Central memory CD8-positive, alpha-beta T cell (primary cell): ENCODE data around the gene SFXN1.

Source experiments
- ATAC-seq: fragments of 150-1000 bp; cut with Tn5 transposase; replicated peaks from 2 replicates; pipeline ENCODE4 v1.10.0; 2022; ENCODE audit warnings: mild to moderate bottlenecking, moderate FRiP score, moderate number of reproducible peaks; ENCODE audit not compliant: poor library complexity, severe bottlenecking; ENCODE audit errors: extremely low read depth
- DNase-seq, 2 donors: peaks; one replicate each; pipeline ENCODE4 v3.0.0; 2021; ENCODE audit warnings: low spot score in 2 of 2
- H3K27ac Mint-ChIP-seq: one replicate; pipeline ENCODE4 v1.8.0; 2022; ENCODE audit warnings: low read depth, mild to moderate bottlenecking, moderate library complexity, mixed read lengths
- H3K27me3 Mint-ChIP-seq: one replicate; pipeline ENCODE4 v1.8.0; 2022; ENCODE audit warnings: mixed read lengths
- H3K36me3 Mint-ChIP-seq: one replicate; pipeline ENCODE4 v1.8.0; 2022; ENCODE audit warnings: mild to moderate bottlenecking, moderate library complexity, mixed read lengths; ENCODE audit not compliant: insufficient read depth
- H3K4me1 Mint-ChIP-seq: one replicate; pipeline ENCODE4 v1.8.0; 2022; ENCODE audit warnings: mixed read lengths
- H3K4me3 Mint-ChIP-seq: one replicate; pipeline ENCODE4 v1.8.0; 2022; ENCODE audit warnings: mild to moderate bottlenecking, moderate library complexity, mixed read lengths
- H3K9me3 Mint-ChIP-seq: one replicate; pipeline ENCODE4 v1.8.0; 2022; ENCODE audit warnings: mixed read lengths

The SFXN1 gene

GRCh38 chr5:175535796-175536195, 57.4 kb downstream of the SFXN1 start:
- Mint-ChIP-seq H3K27ac (no peak overlapping the region), H3K27me3 (peaks cover 9% of the 10 kb centered on the region), H3K4me1 (peaks cover 23% of the 10 kb centered on the region), H3K9me3 (no peaks in the 10 kb centered on the region), H3K4me3 (no peak overlapping the region), H3K36me3 (peaks cover 4% of the 10 kb centered on the region)
- no peak for DNase-seq
- no peak for ATAC-seq

GRCh38 chr5:175538576-175538975, 60.2 kb downstream of the SFXN1 start:
- Mint-ChIP-seq H3K36me3 (peaks cover 4% of the 10 kb centered on the region), H3K4me3 (no peak overlapping the region), H3K4me1 (peaks cover 23% of the 10 kb centered on the region), H3K9me3 (no peaks in the 10 kb centered on the region), H3K27ac (peak overlapping the region; percentile 5), H3K27me3 (peaks cover 9% of the 10 kb centered on the region)
- DNase-seq (no peak), ATAC-seq (no peak)

GRCh38 chr5:175539936-175540335, 61.6 kb downstream of the SFXN1 start:
- peaks cover 15% of the 10 kb centered on the region for H3K4me1 Mint-ChIP-seq
- H3K27me3 Mint-ChIP-seq, result peaks cover 9% of the 10 kb centered on the region
- H3K27ac Mint-ChIP-seq, result no peak overlapping the region

GRCh38 chr5:175541264-175541663, 62.9 kb downstream of the SFXN1 start:
- Mint-ChIP-seq H3K27ac (no peak overlapping the region), H3K27me3 (peaks cover 15% of the 10 kb centered on the region), H3K36me3 (no peaks in the 10 kb centered on the region), H3K9me3 (no peaks in the 10 kb centered on the region), H3K4me1 (peaks cover 8% of the 10 kb centered on the region), H3K4me3 (no peak overlapping the region)
- DNase-seq (no peak), ATAC-seq (no peak)

More at GRCh38 chr5:175539936-175540335, 61.6 kb downstream of the SFXN1 start:
- DNase-seq (no peak), ATAC-seq (no peak)
- Mint-ChIP-seq H3K36me3 (no peaks in the 10 kb centered on the region), H3K4me3 (no peak overlapping the region), H3K9me3 (no peaks in the 10 kb centered on the region)

- no peak for DNase-seq
- Mint-ChIP-seq H3K27me3 (peaks cover 26% of the 10 kb centered on the region), H3K36me3 (no peaks in the 10 kb centered on the region), H3K9me3 (no peaks in the 10 kb centered on the region), H3K27ac (no peak overlapping the region), H3K4me3 (no peak overlapping the region), H3K4me1 (peaks cover 8% of the 10 kb centered on the region)
- no peak for ATAC-seq
Observed at GRCh38 chr5:175542232-175542965, 64.0 kb downstream of the SFXN1 start.

GRCh38 chr5:175542966-175543235, 64.5 kb downstream of the SFXN1 start:
- H3K36me3 Mint-ChIP-seq, result no peaks in the 10 kb centered on the region
- no peak for ATAC-seq
- no peak for DNase-seq
- H3K27ac Mint-ChIP-seq, result no peak overlapping the region
- H3K4me3 Mint-ChIP-seq, result no peak overlapping the region
- no peaks in the 10 kb centered on the region for H3K9me3 Mint-ChIP-seq
- H3K4me1 Mint-ChIP-seq, result peaks cover 8% of the 10 kb centered on the region
- peaks cover 31% of the 10 kb centered on the region for H3K27me3 Mint-ChIP-seq

GRCh38 chr5:175544108-175544511, 65.8 kb downstream of the SFXN1 start:
- no peak overlapping the region for H3K27ac Mint-ChIP-seq

GRCh38 chr5:175544586-175544985, 66.2 kb downstream of the SFXN1 start:
- no peaks in the 10 kb centered on the region for H3K9me3 Mint-ChIP-seq

More at GRCh38 chr5:175544108-175544511, 65.8 kb downstream of the SFXN1 start:
- DNase-seq (no peak), ATAC-seq (no peak)
- Mint-ChIP-seq H3K4me1 (peaks cover 7% of the 10 kb centered on the region), H3K9me3 (no peaks in the 10 kb centered on the region), H3K27me3 (peaks cover 36% of the 10 kb centered on the region), H3K36me3 (no peaks in the 10 kb centered on the region), H3K4me3 (no peak overlapping the region)

GRCh38 chr5:175547842-175548241, 69.5 kb downstream of the SFXN1 start:
- H3K36me3 Mint-ChIP-seq, result no peaks in the 10 kb centered on the region
- peaks cover 6% of the 10 kb centered on the region for H3K4me1 Mint-ChIP-seq
- H3K9me3 Mint-ChIP-seq, result no peaks in the 10 kb centered on the region
- DNase-seq (no peak), ATAC-seq (no peak)
- no peak overlapping the region for H3K4me3 Mint-ChIP-seq
- H3K27me3 Mint-ChIP-seq, result peaks cover 67% of the 10 kb centered on the region
- no peak overlapping the region for H3K27ac Mint-ChIP-seq

More at GRCh38 chr5:175544586-175544985, 66.2 kb downstream of the SFXN1 start:
- DNase-seq (no peak), ATAC-seq (no peak)
- no peak overlapping the region for H3K4me3 Mint-ChIP-seq
- H3K27me3 Mint-ChIP-seq, result peaks cover 39% of the 10 kb centered on the region
- H3K36me3 Mint-ChIP-seq, result no peaks in the 10 kb centered on the region
- no peak overlapping the region for H3K27ac Mint-ChIP-seq
- peaks cover 6% of the 10 kb centered on the region for H3K4me1 Mint-ChIP-seq

GRCh38 chr5:175548626-175549311, 70.4 kb downstream of the SFXN1 start:
- Mint-ChIP-seq H3K9me3 (no peaks in the 10 kb centered on the region), H3K4me3 (no peak overlapping the region), H3K4me1 (peaks cover 6% of the 10 kb centered on the region), H3K36me3 (no peaks in the 10 kb centered on the region), H3K27ac (no peak overlapping the region), H3K27me3 (peaks cover 73% of the 10 kb centered on the region)
- DNase-seq, result no peak
- no peak for ATAC-seq

GRCh38 chr5:175550055-175550805, 71.9 kb downstream of the SFXN1 start:
- Mint-ChIP-seq H3K27me3 (peaks cover 87% of the 10 kb centered on the region), H3K9me3 (no peaks in the 10 kb centered on the region), H3K4me1 (peaks cover 6% of the 10 kb centered on the region), H3K27ac (no peak overlapping the region), H3K4me3 (no peak overlapping the region), H3K36me3 (no peaks in the 10 kb centered on the region)
- DNase-seq, result no peak
- ATAC-seq, result no peak

GRCh38 chr5:175551266-175551665, 72.9 kb downstream of the SFXN1 start:
- Mint-ChIP-seq H3K4me1 (peaks cover 6% of the 10 kb centered on the region), H3K36me3 (no peaks in the 10 kb centered on the region), H3K9me3 (no peaks in the 10 kb centered on the region), H3K27ac (no peak overlapping the region), H3K27me3 (peaks cover 86% of the 10 kb centered on the region), H3K4me3 (no peak overlapping the region)
- DNase-seq (no peak), ATAC-seq (no peak)

- no peak for DNase-seq
- Mint-ChIP-seq H3K36me3 (no peaks in the 10 kb centered on the region), H3K27ac (no peak overlapping the region), H3K4me1 (no peaks in the 10 kb centered on the region), H3K4me3 (no peak overlapping the region), H3K27me3 (peaks cover 62% of the 10 kb centered on the region), H3K9me3 (no peaks in the 10 kb centered on the region)
- ATAC-seq, result no peak
Observed at GRCh38 chr5:175554296-175554695, 75.9 kb downstream of the SFXN1 start.
